HG02642 (cell line): Measurements from ENCODE around the gene MAGEA6.
"Not testable (repeated sequence)": the region's sequence is repeated elsewhere in the genome, so short reads cannot be mapped to it uniquely, and the experiment has no call there.

Experiments
- ATAC-seq: cut with Tn5 transposase; IDR thresholded peaks from one replicate; pipeline ENCODE4 v1.9.1; 2021; ENCODE audit warnings: mild to moderate bottlenecking; ENCODE audit not compliant: unreplicated experiment, poor library complexity

Gene MAGEA6

GRCh38 chrX:152769549-152770289, at the start of gene MAGEA6:
TSS of gene MAGEA6 (minus strand) at chrX:152769689. CDS start at chrX:152767650, 2,039 bp downstream.
- ATAC-seq = not testable (repeated sequence)

- no peak for ATAC-seq
Observed at GRCh38 chrX:152819266-152819665, 49.8 kb upstream of the MAGEA6 start.

GRCh38 chrX:152818356-152818755, 48.9 kb upstream of the MAGEA6 start:
- ATAC-seq = no peak

GRCh38 chrX:152817078-152817764, 47.7 kb upstream of the MAGEA6 start:
- no peak for ATAC-seq

GRCh38 chrX:152814048-152814447, 44.6 kb upstream of the MAGEA6 start:
- ATAC-seq = no peak

GRCh38 chrX:152813206-152813605, 43.7 kb upstream of the MAGEA6 start:
- ATAC-seq = no peak

GRCh38 chrX:152810403-152810802, 40.9 kb upstream of the MAGEA6 start:
- no peak for ATAC-seq

GRCh38 chrX:152806035-152806434, 36.5 kb upstream of the MAGEA6 start:
- ATAC-seq = no peak

- no peak for ATAC-seq
Observed at GRCh38 chrX:152798945-152799344, 29.5 kb upstream of the MAGEA6 start.

- peak; percentile 89 for ATAC-seq
Observed at GRCh38 chrX:152787062-152787461, 17.6 kb upstream of the MAGEA6 start.

- ATAC-seq = not testable (repeated sequence)
Observed at GRCh38 chrX:152766562-152766961, 2.9 kb downstream of the MAGEA6 start.

- ATAC-seq = not testable (repeated sequence)
Observed at GRCh38 chrX:152761582-152761981, 7.9 kb downstream of the MAGEA6 start.

GRCh38 chrX:152759544-152759943, 9.9 kb downstream of the MAGEA6 start:
- not testable (repeated sequence) for ATAC-seq

- ATAC-seq = not testable (repeated sequence)
Observed at GRCh38 chrX:152758918-152759317, 10.6 kb downstream of the MAGEA6 start, which contains the start of gene CSAG3. TSS of gene CSAG3 (plus strand) at chrX:152759218.

GRCh38 chrX:152754871-152755270, 14.6 kb downstream of the MAGEA6 start:
- ATAC-seq = not testable (repeated sequence)

- not testable (repeated sequence) for ATAC-seq
Observed at GRCh38 chrX:152753686-152754650, 15.5 kb downstream of the MAGEA6 start, which contains the start of gene MAGEA2. TSS of gene MAGEA2 (minus strand) at chrX:152753842. CDS start at chrX:152751363, 2,479 bp downstream.

GRCh38 chrX:152738560-152738959, 30.9 kb downstream of the MAGEA6 start:
- ATAC-seq = no peak

GRCh38 chrX:152736528-152736927, 33.0 kb downstream of the MAGEA6 start:
- not testable (repeated sequence) for ATAC-seq

- ATAC-seq = no peak
Observed at GRCh38 chrX:152735860-152736511, 33.5 kb downstream of the MAGEA6 start.

GRCh38 chrX:152735101-152735500, 34.4 kb downstream of the MAGEA6 start:
- ATAC-seq = no peak
